Measurements from ENCODE around the gene TATDN2.

- no peak for TF ChIP-seq SP1 (IDR thresholded peaks at IDR 0.05)
- no peak for TF ChIP-seq ELF4 (IDR thresholded peaks at IDR 0.05)
- no peak for TF ChIP-seq L3MBTL2 (conservative IDR thresholded peaks at IDR 0.05)
- TF ChIP-seq BHLHE40 (IDR thresholded peaks at IDR 0.05; ENCODE audit: borderline replicate concordance), result no peak
- TF ChIP-seq CTBP1 (IDR thresholded peaks at IDR 0.05; ENCODE audit: borderline replicate concordance), result no peak
- TF ChIP-seq TARDBP (IDR thresholded peaks at IDR 0.05), result no peak
- no peak for TF ChIP-seq SUZ12 (IDR thresholded peaks at IDR 0.05)
- no peak for TF ChIP-seq FOXM1 (IDR thresholded peaks at IDR 0.05; ENCODE audit: borderline replicate concordance)
- TF ChIP-seq NFRKB (IDR thresholded peaks at IDR 0.05), result no peak
Measured at GRCh38 chr3:10228248-10228950, 19.9 kb upstream of the TATDN2 start.

Data from HEK293T (cell line).